ENCODE data around the gene ABCG8. TPM values are rescaled to one million over a fixed set of nuclear protein-coding genes. Genes with fewer than 3 reads are reported as not detected.

The ABCG8 gene
- not detected in 2 replicates for total RNA-seq

GRCh38 chr2:43838560-43839267 is at the start of gene ABCG8, which contains the start of gene ABCG5:
Gene ABCG8 (plus strand): TSS chr2:43838971. CDS start chr2:43839054, 83 bp downstream.
Gene ABCG5 (minus strand): TSS chr2:43838839. CDS start chr2:43838679, 160 bp downstream.

Other genes with a start within 250 kb of the ABCG8 start
- 26.3 and 38.0 TPM in 2 replicates for gene THADA, start 242.9 kb upstream of the ABCG8 start, total RNA-seq
- 0.43 and 1.4 TPM in 2 replicates for gene PLEKHH2, start 201.7 kb upstream of the ABCG8 start, total RNA-seq
- gene C1GALT1C1L, start 162.5 kb upstream of the ABCG8 start, total RNA-seq = under 0.01 and 0.14 TPM in 2 replicates
- gene DYNC2LI1, start 64.9 kb upstream of the ABCG8 start, total RNA-seq = 15.0 and 17.7 TPM in 2 replicates
- gene ABCG5, start 132 bp upstream of the ABCG8 start, total RNA-seq = not detected in 2 replicates
- 85.4 and 146 TPM in 2 replicates for gene LRPPRC, start 157.0 kb downstream of the ABCG8 start, total RNA-seq

Measured in nasal cavity respiratory epithelium epithelial cell of viscerocranial mucosa (primary cell).